Epidermal melanocyte (primary cell): ENCODE data around the gene STIM1.

Experiments
- DNase-seq: peaks from one replicate; pipeline ENCODE4 v3.0.0; 2011; ENCODE audit warnings: low spot score; ENCODE audit not compliant: insufficient read length

Gene STIM1

GRCh38 chr11:3911908-3912505 is 56.5 kb downstream of the STIM1 start:
- DNase-seq: no peak

GRCh38 chr11:3913921-3914320 is 58.5 kb downstream of the STIM1 start:
- DNase-seq: no peak

GRCh38 chr11:3914805-3915204 is 59.3 kb downstream of the STIM1 start:
- no peak for DNase-seq

GRCh38 chr11:3916962-3917361 is 61.5 kb downstream of the STIM1 start:
- no peak for DNase-seq

GRCh38 chr11:3920148-3920852 is 64.8 kb downstream of the STIM1 start:
- no peak for DNase-seq

GRCh38 chr11:3922056-3922455 is 66.6 kb downstream of the STIM1 start:
- no peak for DNase-seq

- DNase-seq: no peak
Observed at GRCh38 chr11:3925513-3925912, 70.0 kb downstream of the STIM1 start.

- no peak for DNase-seq
Observed at GRCh38 chr11:3926458-3927095, 71.1 kb downstream of the STIM1 start.

- no peak for DNase-seq
Observed at GRCh38 chr11:3927129-3927796, 71.8 kb downstream of the STIM1 start.

- no peak for DNase-seq
Observed at GRCh38 chr11:3929232-3929631, 73.8 kb downstream of the STIM1 start.

- DNase-seq: no peak
Observed at GRCh38 chr11:3929649-3930048, 74.2 kb downstream of the STIM1 start.

GRCh38 chr11:3932698-3933097 is 77.2 kb downstream of the STIM1 start:
- DNase-seq: no peak

- no peak for DNase-seq
Observed at GRCh38 chr11:3933165-3933628, 77.7 kb downstream of the STIM1 start.

- DNase-seq: no peak
Observed at GRCh38 chr11:3934658-3935057, 79.2 kb downstream of the STIM1 start.

- DNase-seq: no peak
Observed at GRCh38 chr11:3936517-3936916, 81.1 kb downstream of the STIM1 start.

GRCh38 chr11:3939211-3939610 is 83.7 kb downstream of the STIM1 start:
- no peak for DNase-seq

GRCh38 chr11:3939651-3940190 is 84.3 kb downstream of the STIM1 start:
- DNase-seq: no peak

- DNase-seq: no peak
Observed at GRCh38 chr11:3942160-3942955, 86.9 kb downstream of the STIM1 start.

- DNase-seq: no peak
Observed at GRCh38 chr11:3942956-3943497, 87.6 kb downstream of the STIM1 start.

- no peak for DNase-seq
Observed at GRCh38 chr11:3944198-3944597, 88.7 kb downstream of the STIM1 start.
